HG03460 (cell line): ENCODE measurements around the gene LARGE1.

Experiments
- ATAC-seq: cut with Tn5 transposase; IDR thresholded peaks from one replicate; pipeline ENCODE4 v1.9.1; 2021; ENCODE audit not compliant: unreplicated experiment

LARGE1 gene

GRCh38 chr22:33780531-33781136 lies 139.6 kb downstream of the LARGE1 start:
- ATAC-seq: no peak

GRCh38 chr22:33779243-33779642 lies 141.0 kb downstream of the LARGE1 start:
- no peak for ATAC-seq

- no peak for ATAC-seq
Measured at GRCh38 chr22:33776491-33776890, 143.8 kb downstream of the LARGE1 start.

- ATAC-seq: no peak
Measured at GRCh38 chr22:33774781-33775180, 145.5 kb downstream of the LARGE1 start.

GRCh38 chr22:33772745-33773144 lies 147.5 kb downstream of the LARGE1 start:
- ATAC-seq: no peak

- no peak for ATAC-seq
Measured at GRCh38 chr22:33771136-33771535, 149.1 kb downstream of the LARGE1 start.

GRCh38 chr22:33770723-33771122 lies 149.6 kb downstream of the LARGE1 start:
- ATAC-seq: no peak

- no peak for ATAC-seq
Measured at GRCh38 chr22:33766091-33766490, 154.2 kb downstream of the LARGE1 start.

- no peak for ATAC-seq
Measured at GRCh38 chr22:33758961-33759360, 161.3 kb downstream of the LARGE1 start.

- ATAC-seq: no peak
Measured at GRCh38 chr22:33757802-33758483, 162.3 kb downstream of the LARGE1 start.

- ATAC-seq: no peak
Measured at GRCh38 chr22:33757041-33757801, 163.1 kb downstream of the LARGE1 start.

- no peak for ATAC-seq
Measured at GRCh38 chr22:33756508-33756949, 163.7 kb downstream of the LARGE1 start.

- no peak for ATAC-seq
Measured at GRCh38 chr22:33748714-33749113, 171.6 kb downstream of the LARGE1 start.

GRCh38 chr22:33747576-33748180 lies 172.6 kb downstream of the LARGE1 start:
- no peak for ATAC-seq

GRCh38 chr22:33747029-33747428 lies 173.2 kb downstream of the LARGE1 start:
- ATAC-seq: no peak

GRCh38 chr22:33746501-33746928 lies 173.8 kb downstream of the LARGE1 start:
- ATAC-seq: no peak

- no peak for ATAC-seq
Measured at GRCh38 chr22:33745501-33745900, 174.8 kb downstream of the LARGE1 start.

GRCh38 chr22:33743756-33744155 lies 176.5 kb downstream of the LARGE1 start:
- ATAC-seq: no peak

GRCh38 chr22:33741025-33741424 lies 179.3 kb downstream of the LARGE1 start:
- no peak for ATAC-seq

- ATAC-seq: no peak
Measured at GRCh38 chr22:33739516-33739915, 180.8 kb downstream of the LARGE1 start.

- ATAC-seq: no peak
Measured at GRCh38 chr22:33737662-33738061, 182.6 kb downstream of the LARGE1 start.

- ATAC-seq: no peak
Measured at GRCh38 chr22:33735978-33736377, 184.3 kb downstream of the LARGE1 start.
